NCI-H524 (cell line): ENCODE results near the gene RIT2.
A peak's percentile ranks its signal among the peaks of the same experiment; 100 is the strongest.

Experiments
- DNase-seq, 2 experiments: peaks; one replicate each; lab custom pipeline; 2025; lab: John Stamatoyannopoulos, UW

The RIT2 gene

GRCh38 chr18:42929857-42930256 lies 185.6 kb downstream of the RIT2 start:
- peak in 1 of 2 experiments; percentile 40 for DNase-seq

- DNase-seq: no peak
Measured at GRCh38 chr18:42929181-42929580, 186.3 kb downstream of the RIT2 start.

- DNase-seq: no peak
Measured at GRCh38 chr18:42925036-42925435, 190.4 kb downstream of the RIT2 start.

GRCh38 chr18:42922363-42922762 lies 193.1 kb downstream of the RIT2 start:
- no peak for DNase-seq

- no peak for DNase-seq
Measured at GRCh38 chr18:42921226-42921737, 194.2 kb downstream of the RIT2 start.

GRCh38 chr18:42920621-42921020 lies 194.9 kb downstream of the RIT2 start:
- DNase-seq: no peak

- DNase-seq: no peak
Measured at GRCh38 chr18:42915299-42915698, 200.2 kb downstream of the RIT2 start.

GRCh38 chr18:42914476-42914875 lies 201.0 kb downstream of the RIT2 start:
- DNase-seq: no peak

- DNase-seq: no peak
Measured at GRCh38 chr18:42909095-42909494, 206.4 kb downstream of the RIT2 start.

- DNase-seq: no peak
Measured at GRCh38 chr18:42906761-42907160, 208.7 kb downstream of the RIT2 start.

- DNase-seq: no peak
Measured at GRCh38 chr18:42901161-42901560, 214.3 kb downstream of the RIT2 start.

- no peak for DNase-seq
Measured at GRCh38 chr18:42893977-42894376, 221.5 kb downstream of the RIT2 start.

- DNase-seq: peak in 1 of 2 experiments; percentile 49
Measured at GRCh38 chr18:42892181-42892580, 223.3 kb downstream of the RIT2 start.

- no peak for DNase-seq
Measured at GRCh38 chr18:42891705-42892104, 223.8 kb downstream of the RIT2 start.

- DNase-seq: no peak
Measured at GRCh38 chr18:42883169-42883568, 232.3 kb downstream of the RIT2 start.

GRCh38 chr18:42882122-42882521 lies 233.4 kb downstream of the RIT2 start:
- peak in 1 of 2 experiments; percentile 26 for DNase-seq

GRCh38 chr18:42872838-42873237 lies 242.6 kb downstream of the RIT2 start:
- DNase-seq: no peak

GRCh38 chr18:42864876-42865275 lies 250.6 kb downstream of the RIT2 start:
- DNase-seq: no peak

GRCh38 chr18:42861271-42861670 lies 254.2 kb downstream of the RIT2 start:
- DNase-seq: no peak

GRCh38 chr18:42860548-42860947 lies 254.9 kb downstream of the RIT2 start:
- DNase-seq: no peak

- no peak for DNase-seq
Measured at GRCh38 chr18:42860011-42860410, 255.5 kb downstream of the RIT2 start.

- DNase-seq: no peak
Measured at GRCh38 chr18:42854558-42854957, 260.9 kb downstream of the RIT2 start.

GRCh38 chr18:42850174-42851083 lies 265.1 kb downstream of the RIT2 start:
- DNase-seq: no peak

GRCh38 chr18:42839408-42839807 lies 276.1 kb downstream of the RIT2 start:
- no peak for DNase-seq
